T-helper 2 cell treated with Interferon-gamma antibody and Interleukin-4, amounts not matched to agents 100 ng/mL and 5 ng/mL, for 36 hours (primary cell): ENCODE measurements around the gene L3MBTL1. TPM values are rescaled to one million over a fixed set of nuclear protein-coding genes. Genes with fewer than 3 reads are reported as not detected.

ENCODE experiments used
- intact Hi-C: fragments of 100-400 bp; cut with micrococcal nuclease; formaldehyde crosslinking; loops from one replicate; pipeline ENCODE4 v1.15.1; 2023
- total RNA-seq: library from RNA; stranded (reverse); gene quantifications from 2 replicates; pipeline ENCODE4 v1.2.3, GENCODE V29; 2022

Gene L3MBTL1
- total RNA-seq, 1 donor from 2014 or later: 8.7 TPM

DNA sequence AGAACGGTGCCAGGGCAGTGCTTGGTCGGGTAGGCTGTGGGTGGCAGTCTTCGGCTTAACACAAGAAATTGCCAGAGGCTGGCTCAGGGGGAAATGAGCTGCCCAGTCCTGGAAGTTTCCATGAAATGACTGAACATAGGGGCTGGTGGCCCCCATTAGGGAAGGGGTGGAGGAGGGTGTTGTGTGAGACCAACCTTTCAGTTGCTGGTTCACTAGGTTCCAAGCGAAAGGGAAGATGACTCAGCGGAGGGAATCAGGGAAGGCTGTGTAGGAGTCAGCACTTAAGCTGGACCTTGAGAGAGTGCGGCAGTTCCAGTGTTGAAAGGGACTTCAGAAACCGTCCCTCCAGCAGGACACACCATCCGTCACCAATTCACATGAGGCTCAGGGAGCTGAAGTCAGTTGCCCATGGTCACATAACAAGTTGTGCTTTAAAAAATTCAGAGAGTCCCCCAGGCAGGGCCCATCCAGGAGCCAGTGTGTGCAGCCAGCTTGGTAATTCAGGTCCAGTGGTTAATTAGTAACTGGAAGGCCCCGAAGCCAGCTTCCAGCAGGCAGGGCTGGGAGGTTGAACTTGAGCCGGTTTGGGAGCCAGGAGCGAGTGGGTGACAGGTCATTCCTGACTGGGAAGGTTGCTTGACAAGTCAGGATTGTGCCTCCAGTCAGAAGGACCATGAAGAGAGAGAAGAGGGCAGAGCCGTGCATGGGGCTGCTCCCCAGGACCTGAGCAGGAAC lies 51.1 kb downstream of the L3MBTL1 start, which contains the start of gene SGK2:
Gene SGK2 (plus strand): TSS at position 616 of the 735 bp plus-strand sequence. CDS start 7,469 bp downstream, outside the sequence.
- intact Hi-C loops: no loop called here

DNA sequence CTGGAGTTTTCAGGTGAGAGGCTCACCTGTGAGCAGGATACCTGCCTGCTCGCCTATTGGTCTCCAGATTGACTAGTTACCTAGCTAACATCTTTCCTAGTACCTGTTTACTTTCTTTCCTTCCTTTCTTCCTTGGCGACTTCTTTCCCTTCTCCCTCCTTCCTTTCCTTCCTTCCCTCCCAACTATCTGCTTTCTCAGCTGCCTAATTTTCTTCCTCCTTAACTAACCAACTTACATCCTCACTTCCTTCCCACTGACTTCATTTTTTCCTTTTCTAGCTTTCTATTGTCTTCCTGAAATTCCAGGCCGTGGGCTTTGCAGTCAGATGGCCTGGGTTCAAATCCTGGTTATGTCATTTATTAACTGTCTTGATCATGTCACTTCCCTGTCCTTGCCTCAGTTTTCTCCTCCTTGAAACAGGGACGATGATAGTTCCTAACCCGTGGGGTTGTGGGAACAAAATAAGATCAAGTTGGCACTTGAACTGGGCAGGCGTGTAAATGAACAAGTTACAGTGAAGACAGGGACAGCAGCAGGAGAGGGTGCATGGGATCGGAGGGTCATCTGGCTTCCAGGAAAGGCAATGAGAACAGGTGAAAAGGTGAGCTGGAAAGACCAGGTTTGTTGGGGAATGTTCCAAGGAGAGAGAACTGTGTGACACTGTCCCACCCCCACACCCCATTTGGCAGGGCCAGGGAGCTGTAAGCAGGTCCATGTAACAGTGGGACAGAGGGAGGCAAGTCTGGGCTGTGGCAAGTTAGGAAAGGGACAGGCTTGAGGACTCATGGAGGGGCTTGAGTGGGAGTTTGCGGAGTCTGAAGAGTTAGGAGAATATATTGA lies 51.9 kb downstream of the L3MBTL1 start:
- intact Hi-C loops: no loop called here

- intact Hi-C loops: no loop called here
Measured at GRCh38 chr20:43560974-43561373, 53.5 kb downstream of the L3MBTL1 start.

DNA sequence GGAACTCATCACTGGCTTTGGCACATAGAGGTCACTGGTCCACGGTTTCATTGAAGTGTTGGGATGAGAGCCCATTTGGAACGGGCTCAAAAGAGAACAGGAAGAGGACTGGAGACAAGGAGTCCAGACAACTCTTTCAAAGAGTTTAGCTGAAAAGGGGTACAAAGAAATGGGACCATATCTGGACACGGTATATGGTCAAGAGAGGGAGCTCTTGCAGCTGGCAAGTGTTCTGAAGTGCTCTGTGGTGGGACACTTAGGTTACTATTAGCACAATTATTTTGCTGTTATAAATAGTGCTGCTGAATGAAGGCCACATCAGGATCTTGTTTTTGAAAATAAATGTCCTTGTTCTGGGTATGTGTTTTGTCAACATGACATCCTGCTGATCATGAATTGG lies 55.9 kb downstream of the L3MBTL1 start:
- intact Hi-C loops: no loop called here

DNA sequence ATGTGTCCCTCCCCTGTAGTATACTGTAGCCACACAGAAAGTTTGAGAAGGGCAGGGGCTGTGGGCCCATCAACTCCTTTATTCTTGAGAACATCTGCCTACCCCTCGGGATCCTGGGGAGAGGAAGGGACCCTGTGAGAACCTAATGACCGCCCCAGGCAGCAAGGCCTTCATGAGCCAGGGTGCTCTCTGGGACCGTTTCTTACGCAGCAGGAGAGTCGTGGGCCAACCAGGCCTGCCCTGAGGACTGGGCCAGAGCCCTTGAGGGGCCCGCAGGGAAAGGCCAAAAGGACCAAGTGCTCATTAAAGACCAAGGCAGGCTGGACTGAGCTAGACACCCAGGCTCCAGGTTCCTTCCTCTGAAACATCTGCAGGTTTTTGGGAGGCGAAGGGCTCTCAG lies 56.5 kb downstream of the L3MBTL1 start:
- intact Hi-C loops: no loop called here

DNA sequence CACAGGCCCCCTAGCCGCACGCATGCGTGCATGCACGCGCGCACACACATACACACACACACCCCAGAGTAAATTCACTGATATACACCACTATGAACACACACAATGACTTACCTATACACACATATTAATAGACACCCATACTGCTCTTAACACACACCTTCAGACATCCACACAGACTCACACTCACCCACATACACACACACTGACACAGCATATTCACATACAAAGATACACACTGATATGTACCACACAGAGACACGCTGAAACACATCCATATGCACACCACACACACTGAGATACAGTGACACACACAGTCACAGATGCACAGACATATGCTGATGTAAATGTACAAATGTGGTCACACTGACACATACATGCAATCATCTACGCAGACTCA lies 57.0 kb downstream of the L3MBTL1 start:
- intact Hi-C loops: no loop called here

GRCh38 chr20:43564993-43565757 lies 57.7 kb downstream of the L3MBTL1 start:
- intact Hi-C loops: no loop called here

- intact Hi-C loops: no loop called here
Measured at GRCh38 chr20:43565758-43566104, 58.2 kb downstream of the L3MBTL1 start.

- intact Hi-C loops: no loop called here
Measured at GRCh38 chr20:43567477-43567876, 60.0 kb downstream of the L3MBTL1 start.

DNA sequence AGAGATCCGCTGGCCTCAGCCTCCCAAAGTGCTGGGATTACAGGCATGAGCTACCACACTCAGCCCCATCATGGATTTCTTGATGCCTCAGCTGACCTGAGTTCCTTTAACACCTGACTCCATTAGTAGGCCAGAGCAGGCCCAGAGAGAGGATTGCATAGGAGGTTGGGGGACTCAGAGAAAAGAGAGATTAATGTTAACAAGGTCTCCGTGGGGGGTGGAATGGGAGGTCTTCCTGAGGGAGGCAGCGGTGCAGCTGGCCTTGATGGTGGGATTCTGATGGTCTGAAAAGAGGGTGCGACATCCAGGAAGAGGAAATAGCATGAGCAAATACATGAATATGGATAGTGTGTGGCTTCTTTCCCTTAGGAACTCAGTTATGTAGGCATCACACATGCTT lies 61.2 kb downstream of the L3MBTL1 start:
- intact Hi-C loops: no loop called here

DNA sequence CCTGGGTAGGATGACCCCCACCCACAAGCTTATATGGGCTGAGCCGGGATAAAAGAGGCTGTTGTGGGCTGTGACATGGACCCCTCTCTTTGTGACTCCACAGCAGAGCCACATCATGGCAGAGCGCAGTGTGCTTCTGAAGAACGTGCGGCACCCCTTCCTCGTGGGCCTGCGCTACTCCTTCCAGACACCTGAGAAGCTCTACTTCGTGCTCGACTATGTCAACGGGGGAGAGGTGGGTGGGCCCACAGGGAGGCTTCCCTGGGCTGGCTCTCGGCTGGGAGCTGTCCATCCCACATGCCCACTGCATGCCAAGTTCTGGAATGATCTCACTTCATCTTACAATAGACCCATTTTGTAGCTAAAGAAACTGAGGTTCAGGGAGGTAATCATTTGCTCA lies 61.8 kb downstream of the L3MBTL1 start:
- intact Hi-C loops: no loop called here

- intact Hi-C loops: no loop called here
Measured at GRCh38 chr20:43570496-43570895, 63.0 kb downstream of the L3MBTL1 start.

GRCh38 chr20:43571310-43571709 lies 63.8 kb downstream of the L3MBTL1 start:
- intact Hi-C loops: no loop called here

DNA sequence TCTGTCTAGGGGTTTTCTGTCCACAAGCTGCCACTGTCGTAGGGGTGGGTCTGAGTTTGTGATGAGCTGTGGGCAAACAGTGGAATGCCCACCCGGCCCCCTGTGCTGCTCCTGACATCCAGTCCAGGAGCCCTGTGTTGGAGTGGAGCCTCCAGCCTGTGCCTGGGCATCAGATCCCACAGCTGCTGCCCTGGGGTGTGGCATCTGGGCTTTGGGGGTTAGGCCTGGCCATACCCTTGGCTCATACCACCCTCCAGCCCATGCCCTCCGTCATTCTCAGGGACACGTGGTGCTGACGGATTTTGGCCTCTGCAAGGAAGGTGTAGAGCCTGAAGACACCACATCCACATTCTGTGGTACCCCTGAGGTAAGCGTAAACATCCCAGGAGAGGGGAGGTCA lies 64.3 kb downstream of the L3MBTL1 start:
- intact Hi-C loops: no loop called here

GRCh38 chr20:43572891-43573290 lies 65.4 kb downstream of the L3MBTL1 start:
- intact Hi-C loops: no loop called here

DNA sequence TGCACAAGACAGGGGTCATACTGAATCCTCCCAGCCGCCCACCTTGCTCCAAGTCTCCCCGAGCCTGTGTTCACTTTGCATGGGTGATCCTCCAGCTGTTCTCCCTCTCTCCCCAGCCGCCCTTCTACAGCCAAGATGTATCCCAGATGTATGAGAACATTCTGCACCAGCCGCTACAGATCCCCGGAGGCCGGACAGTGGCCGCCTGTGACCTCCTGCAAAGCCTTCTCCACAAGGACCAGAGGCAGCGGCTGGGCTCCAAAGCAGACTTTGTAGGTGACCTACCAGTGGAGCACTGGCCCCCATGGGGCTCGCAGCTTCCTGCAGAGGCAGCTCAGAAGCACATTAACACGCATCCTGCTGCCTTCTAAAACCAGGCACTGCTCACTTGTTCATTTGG lies 68.6 kb downstream of the L3MBTL1 start:
- intact Hi-C loops: no loop called here

DNA sequence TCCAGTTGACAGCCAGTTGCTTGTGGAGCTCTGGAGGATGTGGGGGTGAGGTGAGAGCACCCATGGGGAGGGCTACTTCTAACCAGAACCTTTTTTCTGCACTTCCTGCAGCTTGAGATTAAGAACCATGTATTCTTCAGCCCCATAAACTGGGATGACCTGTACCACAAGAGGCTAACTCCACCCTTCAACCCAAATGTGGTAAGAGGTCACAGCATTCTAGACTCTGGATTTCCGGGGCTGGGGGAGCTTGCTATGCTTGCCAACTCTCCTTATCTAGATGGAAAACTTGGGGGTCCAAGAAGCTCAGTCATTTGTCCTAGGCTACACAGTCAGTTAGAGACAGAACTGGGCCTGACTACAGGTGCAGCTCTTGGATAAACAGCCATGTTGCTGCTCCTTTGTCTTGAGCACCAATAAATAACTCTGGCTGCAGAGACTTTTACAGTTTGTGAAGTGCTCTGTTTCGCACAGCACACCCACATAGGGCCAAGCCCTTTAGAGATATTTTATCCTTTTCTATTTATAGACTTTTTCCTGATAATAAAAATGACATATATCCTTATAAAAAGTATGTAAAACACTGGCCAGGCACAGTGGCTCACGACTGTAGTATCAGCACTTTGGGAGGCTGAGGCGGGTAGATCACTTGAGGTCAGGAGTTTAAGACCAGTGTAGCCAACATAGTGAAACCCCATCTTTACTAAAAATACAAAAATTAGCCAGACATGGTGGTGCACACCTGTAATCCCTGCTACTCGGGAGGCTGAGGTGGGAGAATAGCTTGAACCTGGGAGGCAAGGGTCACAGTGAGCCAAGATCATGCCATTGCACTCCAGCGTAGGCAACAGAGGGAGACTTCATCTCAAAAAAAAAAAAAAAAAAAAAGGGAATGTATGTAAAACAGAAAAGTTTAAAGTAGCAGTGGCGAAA lies 72.6 kb downstream of the L3MBTL1 start:
- intact Hi-C loops: no loop called here

DNA sequence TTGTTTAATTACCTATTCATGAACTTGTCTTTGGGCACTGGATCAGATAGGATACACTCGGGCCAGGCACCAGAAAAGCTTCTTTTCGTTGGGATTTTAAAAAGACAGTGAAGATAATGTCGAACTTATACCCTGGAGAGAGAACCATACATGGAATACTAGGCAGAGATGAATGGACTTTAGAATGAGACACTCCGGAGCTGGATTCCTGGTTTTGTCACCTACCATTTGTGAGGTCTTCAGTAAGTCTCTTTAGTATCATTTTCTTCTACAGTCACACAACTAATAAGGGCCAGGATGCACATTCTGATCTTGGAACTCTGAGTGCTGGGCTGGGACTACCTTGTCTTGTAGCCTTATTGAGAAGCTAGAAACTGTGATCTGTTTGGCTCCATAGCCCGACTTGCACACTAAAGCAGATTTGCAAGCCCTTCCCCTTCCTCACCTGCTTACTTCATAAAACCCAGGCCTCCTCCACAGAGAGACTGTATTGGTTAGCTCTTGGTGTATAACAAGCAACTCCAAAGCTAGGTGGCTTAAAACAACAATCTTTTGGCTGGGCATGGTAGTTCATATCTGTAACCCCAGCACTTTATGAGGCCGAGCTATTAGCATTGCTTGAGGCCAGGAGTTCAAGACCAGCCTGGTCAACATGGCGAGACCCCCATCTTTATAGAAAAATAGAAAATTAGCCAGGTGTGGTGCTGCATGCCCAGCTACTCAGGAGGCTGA lies 75.8 kb downstream of the L3MBTL1 start:
- intact Hi-C loops: no loop called here

- intact Hi-C loops: no loop called here
Measured at GRCh38 chr20:43583982-43584432, 76.5 kb downstream of the L3MBTL1 start.
